ENCODE data around the gene ZCCHC9. TPM values are rescaled to one million over a fixed set of nuclear protein-coding genes. Genes with fewer than 3 reads are reported as not detected.

ZCCHC9 gene
- total RNA-seq, 2 donors from 2014 or later, result 9.4 to 10.3 TPM

DNA sequence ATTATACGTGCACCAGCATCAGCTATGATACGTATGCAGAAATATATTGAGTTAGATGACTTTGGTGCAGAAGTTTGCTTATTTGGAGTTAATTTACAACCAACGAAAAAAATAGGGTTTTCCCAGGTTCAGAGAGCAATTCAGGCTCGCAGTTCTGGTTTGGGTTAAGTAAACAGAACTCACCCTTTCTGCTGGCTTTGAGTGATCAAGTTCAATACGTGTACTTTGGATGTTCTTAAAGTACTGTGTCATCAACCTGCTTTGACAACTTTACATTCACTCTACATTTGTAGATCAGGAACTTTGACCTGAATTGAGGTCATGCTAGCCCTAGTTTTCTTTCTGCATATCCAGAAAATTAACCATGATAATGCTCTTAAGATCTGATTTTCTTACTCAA, 51.8 kb downstream of the ZCCHC9 start:
- no peak for DNase-seq (ENCODE audit: low spot score)
- Histone ChIP-seq H3K9me3 (no peaks in the 10 kb centered on the region), H3K27ac (no peak overlapping the region), H3K4me1 (no peaks in the 10 kb centered on the region), H3K4me3 (no peak overlapping the region), H3K27me3 (no peaks in the 10 kb centered on the region), H3K36me3 (no peaks in the 10 kb centered on the region)
- TF ChIP-seq, protein P1, sequence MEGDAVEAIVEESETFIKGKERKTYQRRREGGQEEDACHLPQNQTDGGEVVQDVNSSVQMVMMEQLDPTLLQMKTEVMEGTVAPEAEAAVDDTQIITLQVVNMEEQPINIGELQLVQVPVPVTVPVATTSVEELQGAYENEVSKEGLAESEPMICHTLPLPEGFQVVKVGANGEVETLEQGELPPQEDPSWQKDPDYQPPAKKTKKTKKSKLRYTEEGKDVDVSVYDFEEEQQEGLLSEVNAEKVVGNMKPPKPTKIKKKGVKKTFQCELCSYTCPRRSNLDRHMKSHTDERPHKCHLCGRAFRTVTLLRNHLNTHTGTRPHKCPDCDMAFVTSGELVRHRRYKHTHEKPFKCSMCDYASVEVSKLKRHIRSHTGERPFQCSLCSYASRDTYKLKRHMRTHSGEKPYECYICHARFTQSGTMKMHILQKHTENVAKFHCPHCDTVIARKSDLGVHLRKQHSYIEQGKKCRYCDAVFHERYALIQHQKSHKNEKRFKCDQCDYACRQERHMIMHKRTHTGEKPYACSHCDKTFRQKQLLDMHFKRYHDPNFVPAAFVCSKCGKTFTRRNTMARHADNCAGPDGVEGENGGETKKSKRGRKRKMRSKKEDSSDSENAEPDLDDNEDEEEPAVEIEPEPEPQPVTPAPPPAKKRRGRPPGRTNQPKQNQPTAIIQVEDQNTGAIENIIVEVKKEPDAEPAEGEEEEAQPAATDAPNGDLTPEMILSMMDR (IDR thresholded peaks at IDR 0.05), result no peak

DNA sequence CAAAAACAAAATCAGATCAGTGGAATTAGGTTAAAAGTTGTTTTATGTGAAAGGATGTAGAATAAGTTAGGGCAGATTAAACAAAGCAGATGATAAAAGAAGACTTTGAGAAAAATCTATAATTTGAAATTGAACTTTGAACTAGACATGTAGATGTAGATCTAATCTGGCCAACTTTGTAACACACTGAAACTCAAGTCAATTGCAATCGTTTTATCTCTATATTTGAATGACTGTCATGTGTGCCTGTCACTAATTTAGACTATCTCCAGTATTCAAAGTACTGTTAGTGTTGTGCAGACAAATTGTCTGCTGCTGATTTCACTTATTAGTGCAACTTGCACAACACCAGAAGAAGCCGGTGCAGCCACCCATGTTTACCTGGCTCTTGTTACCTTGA, 52.7 kb downstream of the ZCCHC9 start:
- TF ChIP-seq, protein P1 (IDR thresholded peaks at IDR 0.05), result no peak
- H3K27ac ChIP-seq, result no peak overlapping the region
- H3K4me1 ChIP-seq, result no peaks in the 10 kb centered on the region
- DNase-seq (ENCODE audit: low spot score), result no peak
- H3K36me3 ChIP-seq, result no peaks in the 10 kb centered on the region
- H3K4me3 ChIP-seq, result no peak overlapping the region
- H3K9me3 ChIP-seq, result no peaks in the 10 kb centered on the region
- H3K27me3 ChIP-seq, result no peaks in the 10 kb centered on the region

DNA sequence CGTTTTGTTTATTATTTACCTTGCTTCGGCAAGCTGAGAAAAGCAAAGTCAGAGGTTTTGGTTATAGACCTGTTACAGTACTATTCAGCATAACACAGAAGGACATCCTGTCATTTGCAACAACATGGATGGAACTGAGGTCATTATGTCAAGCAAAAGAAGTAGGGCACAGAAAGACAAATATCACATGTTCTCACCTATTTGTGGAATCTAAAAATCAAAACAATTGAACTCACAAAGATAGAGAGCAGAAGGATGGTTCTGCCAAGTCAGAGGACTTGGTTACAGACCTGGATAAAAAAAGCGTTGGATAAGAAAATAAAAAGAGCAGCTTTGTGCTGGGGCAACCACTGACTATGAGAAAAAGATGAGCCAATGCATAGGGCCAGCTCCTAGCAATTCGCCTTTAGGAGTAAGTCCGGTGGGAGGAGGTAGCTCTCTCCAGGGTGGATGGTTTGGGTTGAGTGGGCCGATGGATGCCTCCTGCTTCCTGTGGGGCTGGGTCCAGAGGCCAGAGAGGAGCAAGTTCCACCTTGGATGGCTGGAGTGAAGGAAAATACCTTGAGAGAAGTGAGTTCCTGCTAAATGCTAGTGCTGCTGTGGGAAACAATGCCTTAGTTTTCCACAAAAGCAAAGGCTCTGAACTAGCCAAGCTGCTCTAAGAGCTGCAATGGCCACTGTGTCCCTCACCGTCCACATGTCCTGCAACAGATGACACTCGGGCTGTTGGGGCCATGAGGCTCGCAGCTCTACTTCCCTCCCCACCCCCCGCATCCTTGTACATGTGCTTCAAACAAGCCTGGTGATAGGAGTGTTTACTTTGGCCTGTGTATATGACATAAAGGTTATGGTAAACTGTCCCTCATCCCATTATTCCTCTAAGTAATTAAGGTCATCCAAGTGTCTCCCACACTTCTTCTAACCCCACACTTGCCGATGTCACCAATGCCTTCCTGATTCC, 54.2 kb downstream of the ZCCHC9 start:
- H3K9me3 ChIP-seq, result no peaks in the 10 kb centered on the region
- no peaks in the 10 kb centered on the region for H3K27me3 ChIP-seq
- DNase-seq (ENCODE audit: low spot score), result no peak
- TF ChIP-seq, protein P1 (IDR thresholded peaks at IDR 0.05), result no peak
- no peak overlapping the region for H3K4me3 ChIP-seq
- H3K36me3 ChIP-seq, result no peaks in the 10 kb centered on the region
- no peak overlapping the region for H3K27ac ChIP-seq
- no peaks in the 10 kb centered on the region for H3K4me1 ChIP-seq

DNA sequence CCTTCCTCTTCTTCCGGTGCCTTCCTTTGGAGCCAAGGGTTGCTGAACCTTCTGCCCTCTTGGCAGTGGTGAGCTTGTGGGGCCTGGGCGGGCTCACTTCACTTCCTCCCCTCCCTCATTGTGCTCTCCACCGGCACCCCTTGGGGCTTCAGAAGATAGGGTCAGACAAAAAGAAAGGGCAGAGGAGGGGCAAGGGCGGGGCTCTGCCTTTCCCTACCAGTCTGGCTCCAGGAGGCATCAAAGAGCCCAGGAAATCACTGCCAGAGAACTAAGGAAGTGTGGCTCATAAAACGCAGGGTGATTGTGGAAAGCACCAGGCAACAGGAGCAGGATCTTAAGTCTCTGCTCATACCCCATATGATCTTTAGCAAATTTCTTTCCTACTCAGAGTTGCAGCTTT, 57.7 kb downstream of the ZCCHC9 start:
- Histone ChIP-seq H3K27ac (no peak overlapping the region), H3K4me3 (no peak overlapping the region), H3K27me3 (no peaks in the 10 kb centered on the region), H3K36me3 (no peaks in the 10 kb centered on the region), H3K9me3 (no peaks in the 10 kb centered on the region), H3K4me1 (no peaks in the 10 kb centered on the region)
- TF ChIP-seq, protein P1 (IDR thresholded peaks at IDR 0.05), result no peak
- no peak for DNase-seq (ENCODE audit: low spot score)

DNA sequence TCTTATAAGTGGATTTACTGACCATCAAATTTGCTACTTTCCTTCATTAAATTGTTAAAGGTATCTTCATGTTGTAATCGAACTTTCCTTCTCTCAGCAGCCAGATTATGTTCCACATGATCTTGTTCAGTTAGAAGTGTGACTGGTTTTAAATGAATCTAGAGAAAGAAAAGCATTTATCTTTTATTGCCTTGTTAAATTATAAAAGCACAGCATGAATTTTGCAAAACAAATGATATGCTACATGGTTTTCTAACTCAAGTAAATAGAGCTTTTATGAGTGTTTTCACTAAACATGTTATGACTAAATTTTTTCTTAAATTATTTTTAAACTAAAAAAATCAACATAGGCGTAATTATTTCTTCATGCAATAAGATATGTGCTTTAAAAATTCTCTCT, 58.5 kb downstream of the ZCCHC9 start:
- no peaks in the 10 kb centered on the region for H3K27me3 ChIP-seq
- H3K4me1 ChIP-seq, result no peaks in the 10 kb centered on the region
- no peak overlapping the region for H3K27ac ChIP-seq
- TF ChIP-seq, protein P1 (IDR thresholded peaks at IDR 0.05), result no peak
- H3K36me3 ChIP-seq, result no peaks in the 10 kb centered on the region
- H3K4me3 ChIP-seq, result no peak overlapping the region
- DNase-seq (ENCODE audit: low spot score), result no peak
- H3K9me3 ChIP-seq, result no peaks in the 10 kb centered on the region

Measured in right atrium auricular region (tissue), 2 donors.